Activated CD4-positive, alpha-beta memory T cell treated with anti-CD3 and anti-CD28 coated beads for 36 hours (primary cell): ENCODE data around the gene ADAMTS9. TPM values are rescaled to one million over a fixed set of nuclear protein-coding genes. Genes with fewer than 3 reads are reported as not detected.

Experiments used
- CTCF ChIA-PET: fragments of 350-600 bp; sonication (Branson Sonifier 250); formaldehyde crosslinking; loops from one replicate; lab custom pipeline; 2021; ENCODE audit warnings: antibody characterized with exemption, inconsistent platforms; lab: Charles Lee
- POLR2A ChIA-PET: fragments of 350-600 bp; sonication (Branson Sonifier 250); formaldehyde crosslinking; loops from one replicate; lab custom pipeline; 2021; ENCODE audit warnings: antibody characterized with exemption; lab: Charles Lee
- DNase-seq: peaks from one replicate; pipeline ENCODE4 v3.0.0-alpha.2; 2020
- H3K27ac Mint-ChIP-seq: one replicate; pipeline ENCODE4 v1.8.0; 2021; ENCODE audit warnings: mixed read lengths
- H3K27me3 Mint-ChIP-seq: one replicate; pipeline ENCODE4 v1.8.0; 2021; ENCODE audit warnings: mixed read lengths
- H3K36me3 Mint-ChIP-seq: one replicate; pipeline ENCODE4 v1.8.0; 2021; ENCODE audit warnings: mixed read lengths
- H3K4me1 Mint-ChIP-seq: one replicate; pipeline ENCODE4 v1.8.0; 2021; ENCODE audit warnings: low read depth, mixed read lengths
- H3K4me3 Mint-ChIP-seq: one replicate; pipeline ENCODE4 v1.8.0; 2021; ENCODE audit warnings: mild to moderate bottlenecking, mixed read lengths
- H3K9me3 Mint-ChIP-seq: one replicate; pipeline ENCODE4 v1.8.0; 2021; ENCODE audit warnings: mixed read lengths
- intact Hi-C: fragments of 100-400 bp; cut with micrococcal nuclease; formaldehyde crosslinking; loops from one replicate; pipeline ENCODE4 v1.15.1; 2023
- total RNA-seq, 2 experiments: library from RNA; stranded (reverse); gene quantifications; one replicate each; pipeline ENCODE4 v1.2.3, GENCODE V29; 2021

The ADAMTS9 gene
- total RNA-seq, 2 experiments from 2014 or later = not detected

- Mint-ChIP-seq H3K4me1 (peaks cover 4% of the 10 kb centered on the region), H3K27me3 (peaks cover 26% of the 10 kb centered on the region)
- no peak for DNase-seq
Observed at GRCh38 chr3:64681827-64682226, 6.0 kb downstream of the ADAMTS9 start.

GRCh38 chr3:64681015-64681414 is 6.8 kb downstream of the ADAMTS9 start:
- CTCF ChIA-PET = no interaction called here
- intact Hi-C loops = no loop called here
- no peaks in the 10 kb centered on the region for H3K4me1 Mint-ChIP-seq
- no peak overlapping the region for H3K4me3 Mint-ChIP-seq
- H3K27me3 Mint-ChIP-seq = peaks cover 20% of the 10 kb centered on the region
- POLR2A ChIA-PET = no interaction called here
- no peaks in the 10 kb centered on the region for H3K9me3 Mint-ChIP-seq
- no peak for DNase-seq
- H3K36me3 Mint-ChIP-seq = no peaks in the 10 kb centered on the region
- no peak overlapping the region for H3K27ac Mint-ChIP-seq

More at GRCh38 chr3:64681827-64682226, 6.0 kb downstream of the ADAMTS9 start:
- H3K9me3 Mint-ChIP-seq = no peaks in the 10 kb centered on the region
- POLR2A ChIA-PET = no interaction called here
- H3K4me3 Mint-ChIP-seq = no peak overlapping the region
- intact Hi-C loops = no loop called here
- CTCF ChIA-PET = no interaction called here
- H3K36me3 Mint-ChIP-seq = no peaks in the 10 kb centered on the region
- no peak overlapping the region for H3K27ac Mint-ChIP-seq

- Mint-ChIP-seq H3K4me1 (no peaks in the 10 kb centered on the region), H3K9me3 (no peaks in the 10 kb centered on the region), H3K36me3 (no peaks in the 10 kb centered on the region), H3K27ac (no peak overlapping the region), H3K27me3 (peaks cover 16% of the 10 kb centered on the region), H3K4me3 (no peak overlapping the region)
- ChIA-PET POLR2A (no interaction called here), CTCF (no interaction called here)
- intact Hi-C loops = no loop called here
- DNase-seq = no peak
Observed at GRCh38 chr3:64680334-64680733, 7.5 kb downstream of the ADAMTS9 start.

- H3K27ac Mint-ChIP-seq = no peak overlapping the region
- no peaks in the 10 kb centered on the region for H3K4me1 Mint-ChIP-seq
- H3K4me3 Mint-ChIP-seq = no peak overlapping the region
- no peak for DNase-seq
- H3K9me3 Mint-ChIP-seq = no peaks in the 10 kb centered on the region
- ChIA-PET POLR2A (no interaction called here), CTCF (no interaction called here)
- intact Hi-C loops = no loop called here
- H3K36me3 Mint-ChIP-seq = no peaks in the 10 kb centered on the region
- no peaks in the 10 kb centered on the region for H3K27me3 Mint-ChIP-seq
Observed at GRCh38 chr3:64677961-64678716, 9.7 kb downstream of the ADAMTS9 start.

GRCh38 chr3:64676831-64677230 is 11.0 kb downstream of the ADAMTS9 start:
- ChIA-PET POLR2A (no interaction called here), CTCF (no interaction called here)
- Mint-ChIP-seq H3K9me3 (no peaks in the 10 kb centered on the region), H3K36me3 (no peaks in the 10 kb centered on the region), H3K4me3 (no peak overlapping the region), H3K27ac (no peak overlapping the region), H3K27me3 (no peaks in the 10 kb centered on the region), H3K4me1 (no peaks in the 10 kb centered on the region)
- intact Hi-C loops = no loop called here
- no peak for DNase-seq

GRCh38 chr3:64675687-64676247 is 12.0 kb downstream of the ADAMTS9 start:
- no peaks in the 10 kb centered on the region for H3K36me3 Mint-ChIP-seq
- no peaks in the 10 kb centered on the region for H3K4me1 Mint-ChIP-seq
- intact Hi-C loops = no loop called here
- CTCF ChIA-PET = no interaction called here
- H3K27ac Mint-ChIP-seq = no peak overlapping the region
- H3K27me3 Mint-ChIP-seq = no peaks in the 10 kb centered on the region
- DNase-seq = no peak
- H3K9me3 Mint-ChIP-seq = no peaks in the 10 kb centered on the region
- POLR2A ChIA-PET = no interaction called here
- H3K4me3 Mint-ChIP-seq = no peak overlapping the region

GRCh38 chr3:64674591-64675076 is 13.2 kb downstream of the ADAMTS9 start:
- Mint-ChIP-seq H3K9me3 (no peaks in the 10 kb centered on the region), H3K27me3 (no peaks in the 10 kb centered on the region), H3K27ac (no peak overlapping the region), H3K36me3 (no peaks in the 10 kb centered on the region), H3K4me1 (no peaks in the 10 kb centered on the region), H3K4me3 (no peak overlapping the region)
- DNase-seq = no peak
- intact Hi-C loops = no loop called here
- POLR2A ChIA-PET = no interaction called here
- CTCF ChIA-PET = no interaction called here

GRCh38 chr3:64673159-64673715 is 14.6 kb downstream of the ADAMTS9 start:
- Mint-ChIP-seq H3K9me3 (no peaks in the 10 kb centered on the region), H3K27me3 (no peaks in the 10 kb centered on the region), H3K36me3 (no peaks in the 10 kb centered on the region), H3K4me3 (no peak overlapping the region), H3K27ac (no peak overlapping the region), H3K4me1 (no peaks in the 10 kb centered on the region)
- ChIA-PET CTCF (no interaction called here), POLR2A (no interaction called here)
- DNase-seq = no peak
- intact Hi-C loops = no loop called here

- intact Hi-C loops = no loop called here
- DNase-seq = no peak
- H3K27me3 Mint-ChIP-seq = no peaks in the 10 kb centered on the region
- no peaks in the 10 kb centered on the region for H3K36me3 Mint-ChIP-seq
- peaks cover 2% of the 10 kb centered on the region for H3K9me3 Mint-ChIP-seq
- POLR2A ChIA-PET = no interaction called here
- no peaks in the 10 kb centered on the region for H3K4me1 Mint-ChIP-seq
- no peak overlapping the region for H3K27ac Mint-ChIP-seq
- no peak overlapping the region for H3K4me3 Mint-ChIP-seq
- CTCF ChIA-PET = no interaction called here
Observed at GRCh38 chr3:64668582-64669510, 19.0 kb downstream of the ADAMTS9 start.

- H3K27me3 Mint-ChIP-seq = no peaks in the 10 kb centered on the region
- H3K4me1 Mint-ChIP-seq = no peaks in the 10 kb centered on the region
- H3K9me3 Mint-ChIP-seq = peaks cover 2% of the 10 kb centered on the region
- POLR2A ChIA-PET = no interaction called here
- no peak for DNase-seq
- intact Hi-C loops = no loop called here
- no peaks in the 10 kb centered on the region for H3K36me3 Mint-ChIP-seq
- CTCF ChIA-PET = no interaction called here
- H3K27ac Mint-ChIP-seq = no peak overlapping the region
- no peak overlapping the region for H3K4me3 Mint-ChIP-seq
Observed at GRCh38 chr3:64667887-64668581, 19.8 kb downstream of the ADAMTS9 start.

GRCh38 chr3:64667138-64667537 is 20.7 kb downstream of the ADAMTS9 start:
- H3K9me3 Mint-ChIP-seq = peaks cover 8% of the 10 kb centered on the region
- intact Hi-C loops = no loop called here
- H3K4me3 Mint-ChIP-seq = no peak overlapping the region
- ChIA-PET POLR2A (no interaction called here), CTCF (no interaction called here)
- no peaks in the 10 kb centered on the region for H3K4me1 Mint-ChIP-seq
- no peaks in the 10 kb centered on the region for H3K27me3 Mint-ChIP-seq
- no peak for DNase-seq
- H3K36me3 Mint-ChIP-seq = no peaks in the 10 kb centered on the region
- H3K27ac Mint-ChIP-seq = no peak overlapping the region
